Activated CD4-positive, alpha-beta memory T cell treated with anti-CD3 and anti-CD28 coated beads, Interleukin-2, amount 10 ng/mL, durations not matched to agents 7 days and 5 days (primary cell): ENCODE measurements around the gene PIF1. TPM values are rescaled to one million over a fixed set of nuclear protein-coding genes. Genes with fewer than 3 reads are reported as not detected.
"Not testable (repeated sequence)": the region's sequence is repeated elsewhere in the genome, so short reads cannot be mapped to it uniquely, and the experiment has no call there.

ENCODE experiments used
- CTCF ChIA-PET: fragments of 350-600 bp; sonication (Branson Sonifier 250); formaldehyde crosslinking; loops from one replicate; lab custom pipeline; 2021; ENCODE audit warnings: antibody characterized with exemption, inconsistent platforms; lab: Charles Lee
- POLR2A ChIA-PET: fragments of 350-600 bp; sonication (Branson Sonifier 250); formaldehyde crosslinking; loops from one replicate; lab custom pipeline; 2021; ENCODE audit warnings: antibody characterized with exemption; lab: Charles Lee
- DNase-seq: peaks from one replicate; pipeline ENCODE4 v3.0.0-alpha.2; 2020
- H3K27ac Mint-ChIP-seq: one replicate; pipeline ENCODE4 v1.8.0; 2021; ENCODE audit warnings: mild to moderate bottlenecking, mixed read lengths
- H3K27me3 Mint-ChIP-seq: one replicate; pipeline ENCODE4 v1.8.0; 2021; ENCODE audit warnings: mixed read lengths
- H3K36me3 Mint-ChIP-seq: one replicate; pipeline ENCODE4 v1.8.0; 2021; ENCODE audit warnings: low read depth, mixed read lengths
- H3K4me1 Mint-ChIP-seq: one replicate; pipeline ENCODE4 v1.8.0; 2021; ENCODE audit warnings: mixed read lengths
- H3K4me3 Mint-ChIP-seq: one replicate; pipeline ENCODE4 v1.8.0; 2021; ENCODE audit warnings: mild to moderate bottlenecking, mixed read lengths
- H3K9me3 Mint-ChIP-seq: one replicate; pipeline ENCODE4 v1.8.0; 2021; ENCODE audit warnings: mixed read lengths
- total RNA-seq, 2 experiments: library from RNA; stranded (reverse); gene quantifications; one replicate each; pipeline ENCODE4 v1.2.3, GENCODE V29; 2021

PIF1 gene
- total RNA-seq, 2 experiments from 2014 or later: 46.1 to 49.1 TPM

DNA sequence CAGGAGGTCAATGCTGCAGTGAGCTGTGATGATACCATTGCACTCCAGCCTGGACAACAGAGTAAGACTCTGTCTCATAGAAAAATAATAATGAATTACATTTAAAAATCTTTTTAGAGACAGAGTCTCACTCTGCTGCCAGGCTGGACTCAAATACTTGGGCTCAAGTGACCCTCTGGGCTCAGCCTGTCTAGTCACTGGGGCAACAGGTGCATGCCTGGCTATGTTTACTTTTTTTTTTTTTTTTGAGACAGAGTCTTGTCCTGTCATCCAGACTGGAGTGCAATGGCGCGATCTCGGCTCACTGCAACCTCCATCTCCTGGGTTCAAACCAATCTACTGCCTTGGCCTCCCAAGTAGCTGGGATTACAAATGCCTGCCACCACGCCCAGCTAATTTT is 8.2 kb upstream of the PIF1 start:
- CTCF ChIA-PET: interaction anchor here (0.7 to 8.9 kb wide), 4 partner anchors 8 to 61 kb away, joined by 3 to 105 read pairs (median 3); partner anchors contain the start of gene PIF1
- no peaks in the 10 kb centered on the region for H3K9me3 Mint-ChIP-seq
- H3K27me3 Mint-ChIP-seq: no peaks in the 10 kb centered on the region
- POLR2A ChIA-PET: interaction anchor here (0.6 to 8.1 kb wide), 3 partner anchors 11 to 113 kb away, joined by 3 to 148 read pairs (median 3); no protein-coding TSS in a partner anchor
- H3K27ac Mint-ChIP-seq: no peak overlapping the region
- H3K4me1 Mint-ChIP-seq: peaks cover 38% of the 10 kb centered on the region
- H3K4me3 Mint-ChIP-seq: no peak overlapping the region
- DNase-seq: no peak
- H3K36me3 Mint-ChIP-seq: peaks cover 2% of the 10 kb centered on the region

DNA sequence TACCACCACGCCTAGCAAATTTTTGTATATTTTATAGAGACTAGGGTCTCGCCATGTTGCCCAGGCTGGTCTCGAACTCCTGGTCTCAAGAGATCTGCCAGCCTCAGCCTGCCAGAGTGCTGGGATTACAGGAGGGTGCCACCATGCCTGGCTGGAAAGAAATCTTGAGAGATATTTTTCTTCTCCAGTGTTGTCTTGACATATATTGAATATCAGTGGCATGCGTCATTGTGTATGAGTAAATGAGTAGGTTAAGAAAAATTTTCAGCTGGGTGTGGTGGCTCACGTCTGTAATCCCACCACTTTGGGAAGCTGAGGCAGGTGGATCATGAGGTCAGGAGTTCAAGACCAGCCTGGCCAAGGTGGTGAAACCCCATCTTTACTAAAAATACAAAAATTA is 3.5 kb upstream of the PIF1 start:
- H3K9me3 Mint-ChIP-seq: no peaks in the 10 kb centered on the region
- H3K4me1 Mint-ChIP-seq: peaks cover 27% of the 10 kb centered on the region
- H3K27me3 Mint-ChIP-seq: no peaks in the 10 kb centered on the region
- H3K4me3 Mint-ChIP-seq: no peak overlapping the region
- no peak overlapping the region for H3K27ac Mint-ChIP-seq
- DNase-seq: no peak
- peaks cover 5% of the 10 kb centered on the region for H3K36me3 Mint-ChIP-seq
- CTCF ChIA-PET: no interaction called here
- POLR2A ChIA-PET: no interaction called here

DNA sequence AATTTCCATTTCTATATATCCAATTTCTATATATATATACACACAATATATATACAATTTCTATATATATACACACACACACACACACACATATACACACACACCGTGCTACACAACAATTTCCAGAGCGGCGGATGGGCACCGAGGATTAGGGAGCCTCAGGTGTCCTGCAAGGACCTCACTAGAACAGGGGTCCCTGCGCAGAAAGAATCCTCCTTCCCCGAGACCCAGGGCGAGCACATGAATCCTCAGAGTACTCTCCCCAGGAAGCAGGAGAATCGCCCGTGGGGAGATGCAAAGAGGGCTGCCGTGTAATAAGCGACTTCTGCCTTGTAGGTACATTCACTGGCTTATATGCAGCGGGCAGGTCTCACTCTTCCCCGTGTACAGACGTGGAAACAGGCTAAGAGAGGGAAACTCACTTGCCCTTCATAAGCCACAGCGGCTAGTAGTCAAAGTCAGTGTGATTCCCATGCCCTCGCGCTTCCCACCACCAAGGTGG is 467 bp downstream of the PIF1 start:
- peak; percentile 35 for DNase-seq
- H3K27me3 Mint-ChIP-seq: no peaks in the 10 kb centered on the region
- POLR2A ChIA-PET: interaction anchor here (0.6 to 2.3 kb wide), 15 partner anchors 11 to 480 kb away, joined by 3 to 45 read pairs (median 5); partner anchors contain the start of genes ANKDD1A and RNU5B-1
- H3K27ac Mint-ChIP-seq: peak overlapping the region; percentile 89
- H3K4me1 Mint-ChIP-seq: peaks cover 39% of the 10 kb centered on the region
- H3K4me3 Mint-ChIP-seq: peak overlapping the region; percentile 93
- no peaks in the 10 kb centered on the region for H3K9me3 Mint-ChIP-seq
- peaks cover 29% of the 10 kb centered on the region for H3K36me3 Mint-ChIP-seq
- CTCF ChIA-PET: interaction anchor here (1.0 to 2.0 kb wide), 7 partner anchors 9 to 80 kb away, joined by 3 to 34 read pairs (median 8); partner anchors contain the start of gene PLEKHO2

DNA sequence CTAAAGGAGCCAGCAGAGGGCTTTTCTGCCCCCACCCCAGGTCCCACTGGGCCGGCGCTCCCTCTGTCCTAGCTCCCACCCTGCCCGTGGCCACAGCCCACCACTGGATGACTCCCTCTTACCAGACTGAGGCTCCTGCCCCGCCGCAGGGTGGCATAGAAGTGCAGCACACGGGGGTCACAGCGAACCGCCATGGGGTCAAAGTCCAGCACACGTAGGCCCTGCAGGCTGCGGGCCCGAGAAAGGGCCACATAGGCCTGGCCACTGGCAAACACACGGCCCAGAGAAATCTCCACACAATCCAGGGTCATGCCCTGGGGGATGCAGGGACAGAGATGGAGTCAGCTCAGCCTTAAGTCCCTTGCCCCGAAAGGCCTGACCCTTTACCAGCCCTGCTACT is 9.0 kb downstream of the PIF1 start:
- Mint-ChIP-seq H3K27me3 (no peaks in the 10 kb centered on the region), H3K36me3 (peaks cover 27% of the 10 kb centered on the region), H3K27ac (no peak overlapping the region), H3K4me3 (no peak overlapping the region), H3K9me3 (no peaks in the 10 kb centered on the region), H3K4me1 (peaks cover 2% of the 10 kb centered on the region)
- CTCF ChIA-PET: interaction anchor here (2.1 to 2.2 kb wide), 2 partner anchors 19 to 88 kb away, joined by 6 to 7 read pairs; no protein-coding TSS in a partner anchor
- no peak for DNase-seq
- POLR2A ChIA-PET: no interaction called here

DNA sequence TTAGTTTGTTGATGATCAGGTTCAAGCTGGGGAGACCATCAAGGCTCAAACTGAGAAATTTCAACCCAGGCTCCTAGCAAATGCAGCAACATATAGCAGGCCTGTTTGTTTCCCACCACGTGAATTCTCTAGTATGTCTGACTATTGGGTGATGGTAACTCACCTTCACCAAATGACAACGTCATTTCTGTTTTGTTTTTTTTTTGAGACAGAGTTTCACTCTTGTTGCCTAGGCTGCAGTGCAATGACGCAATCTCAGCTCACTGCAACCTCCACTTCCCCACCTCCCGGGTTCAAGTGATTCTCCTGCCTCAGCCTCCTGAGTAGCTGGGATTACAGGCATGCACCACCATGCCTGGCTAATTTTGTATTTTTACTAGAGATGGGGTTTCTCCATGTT is 10.5 kb downstream of the PIF1 start:
- ChIA-PET CTCF (interaction anchor here (0.7 to 2.2 kb wide), 4 partner anchors 20 to 254 kb away, joined by 3 to 7 read pairs (median 5); no protein-coding TSS in a partner anchor), POLR2A (interaction anchor here (0.8 kb wide), 1 partner anchor 9 kb away, joined by 3 read pairs; no protein-coding TSS in a partner anchor)
- H3K9me3 Mint-ChIP-seq, H3K27me3 Mint-ChIP-seq, DNase-seq, H3K4me3 Mint-ChIP-seq, H3K4me1 Mint-ChIP-seq: not testable (repeated sequence)
- Mint-ChIP-seq H3K36me3 (peaks cover 21% of the 10 kb centered on the region), H3K27ac (peak overlapping the region; percentile 25)

DNA sequence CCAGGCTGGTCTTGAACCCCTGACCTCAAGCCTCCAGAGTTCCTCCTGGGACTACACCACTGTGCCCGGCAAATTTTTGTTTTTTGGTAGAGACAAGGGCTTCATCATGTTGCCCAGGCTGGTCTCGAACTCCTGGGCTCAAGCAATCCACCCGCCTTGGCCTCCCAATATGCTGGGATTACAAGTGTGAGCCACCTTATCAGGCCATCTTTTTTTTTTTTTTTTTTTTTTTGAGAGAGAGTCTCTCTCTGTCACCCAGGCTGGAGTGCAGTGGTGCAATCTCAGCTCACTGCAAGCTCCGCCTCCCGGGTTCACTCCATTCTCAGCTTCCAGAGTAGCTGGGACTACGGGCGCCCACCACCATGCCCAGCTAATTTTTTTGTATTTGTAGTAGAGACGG is 11.2 kb downstream of the PIF1 start:
- ChIA-PET CTCF (interaction anchor here (0.7 to 2.2 kb wide), 3 partner anchors 81 to 254 kb away, joined by 3 to 6 read pairs (median 4); no protein-coding TSS in a partner anchor), POLR2A (interaction anchor here (2.0 kb wide), 1 partner anchor 11 kb away, joined by 6 read pairs; the partner anchor contains the start of gene PIF1)
- H3K4me1 Mint-ChIP-seq, H3K27ac Mint-ChIP-seq, H3K4me3 Mint-ChIP-seq, H3K9me3 Mint-ChIP-seq, H3K27me3 Mint-ChIP-seq, DNase-seq: not testable (repeated sequence)
- H3K36me3 Mint-ChIP-seq: peaks cover 18% of the 10 kb centered on the region

DNA sequence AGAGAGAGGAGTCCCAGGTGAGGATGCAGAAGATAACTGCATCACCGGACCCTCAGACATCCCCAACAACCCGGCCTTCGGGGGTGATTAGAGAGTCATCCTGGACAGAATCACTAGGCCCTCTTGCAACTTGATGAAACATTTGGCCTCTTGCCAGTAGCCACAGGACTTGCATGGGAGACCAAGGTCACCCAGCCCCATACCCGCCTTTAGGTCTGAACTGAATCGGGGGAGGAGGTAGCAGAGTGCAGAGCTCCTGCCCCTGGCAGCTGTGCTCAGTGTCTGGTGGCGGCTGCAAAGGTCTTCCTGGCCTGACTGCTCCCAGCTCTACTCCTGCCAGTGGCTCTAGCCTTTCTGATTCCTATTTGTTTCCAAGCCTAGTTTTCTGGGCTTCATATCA is 12.4 kb downstream of the PIF1 start:
- no peak for DNase-seq
- no peaks in the 10 kb centered on the region for H3K9me3 Mint-ChIP-seq
- peaks cover 2% of the 10 kb centered on the region for H3K4me1 Mint-ChIP-seq
- H3K27me3 Mint-ChIP-seq: peaks cover 8% of the 10 kb centered on the region
- no peak overlapping the region for H3K4me3 Mint-ChIP-seq
- ChIA-PET POLR2A (interaction anchor here (2.0 kb wide), 1 partner anchor 12 kb away, joined by 6 read pairs; the partner anchor contains the start of gene PIF1), CTCF (interaction anchor here (0.6 kb wide), 1 partner anchor 24 kb away, joined by 7 read pairs; no protein-coding TSS in a partner anchor)
- H3K27ac Mint-ChIP-seq: no peak overlapping the region
- H3K36me3 Mint-ChIP-seq: peaks cover 8% of the 10 kb centered on the region

DNA sequence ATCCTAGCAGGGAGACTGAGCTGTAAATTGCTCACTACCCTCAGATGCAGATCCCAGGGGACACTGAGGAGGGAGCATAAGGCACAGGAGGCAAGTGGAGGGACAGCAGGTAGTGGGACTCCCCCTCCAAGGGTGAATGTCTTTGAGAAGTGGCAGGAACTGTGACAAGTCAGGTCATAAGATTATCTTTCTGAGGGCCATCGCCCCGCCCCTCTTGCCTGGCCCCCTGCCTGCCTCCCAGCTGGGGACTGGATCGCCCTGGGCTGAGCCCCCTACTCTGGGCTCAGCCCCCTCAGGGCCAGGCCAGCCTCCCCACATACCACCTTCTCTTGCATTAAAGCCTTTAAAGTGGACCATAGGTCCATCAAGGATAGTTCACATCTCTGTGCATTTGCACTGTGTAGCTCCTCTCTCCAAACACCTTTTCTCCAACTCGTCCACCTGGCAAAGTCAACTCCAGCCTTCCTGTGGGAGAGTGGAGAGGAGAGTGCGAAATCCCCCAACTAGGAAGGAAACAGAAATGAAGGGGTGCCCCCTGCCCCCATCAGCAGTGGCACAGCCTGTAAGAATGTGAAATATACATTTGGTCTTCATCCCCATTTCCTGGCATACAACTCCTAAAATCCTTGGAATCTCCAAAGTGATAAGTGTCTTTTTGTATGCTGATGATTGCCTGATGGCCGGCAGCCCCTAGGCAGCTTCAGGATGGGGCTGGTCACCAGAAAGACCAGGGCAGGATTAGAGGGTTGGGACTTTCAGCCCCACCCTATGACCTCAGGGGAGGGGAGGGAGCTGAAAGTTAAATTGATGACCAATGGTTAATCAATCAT is 14.7 kb downstream of the PIF1 start:
- Mint-ChIP-seq H3K27ac (no peak overlapping the region), H3K36me3 (peaks cover 1% of the 10 kb centered on the region), H3K9me3 (no peaks in the 10 kb centered on the region), H3K4me1 (peaks cover 2% of the 10 kb centered on the region), H3K27me3 (peaks cover 8% of the 10 kb centered on the region), H3K4me3 (no peak overlapping the region)
- DNase-seq: no peak
- CTCF ChIA-PET: interaction anchor here (0.6 to 4.7 kb wide), 26 partner anchors 8 to 1264 kb away, joined by 3 to 52 read pairs (median 4); partner anchors contain the start of gene PIF1
- POLR2A ChIA-PET: interaction anchor here (0.9 to 2.1 kb wide), 2 partner anchors 12 to 78 kb away, joined by 4 to 6 read pairs; no protein-coding TSS in a partner anchor

DNA sequence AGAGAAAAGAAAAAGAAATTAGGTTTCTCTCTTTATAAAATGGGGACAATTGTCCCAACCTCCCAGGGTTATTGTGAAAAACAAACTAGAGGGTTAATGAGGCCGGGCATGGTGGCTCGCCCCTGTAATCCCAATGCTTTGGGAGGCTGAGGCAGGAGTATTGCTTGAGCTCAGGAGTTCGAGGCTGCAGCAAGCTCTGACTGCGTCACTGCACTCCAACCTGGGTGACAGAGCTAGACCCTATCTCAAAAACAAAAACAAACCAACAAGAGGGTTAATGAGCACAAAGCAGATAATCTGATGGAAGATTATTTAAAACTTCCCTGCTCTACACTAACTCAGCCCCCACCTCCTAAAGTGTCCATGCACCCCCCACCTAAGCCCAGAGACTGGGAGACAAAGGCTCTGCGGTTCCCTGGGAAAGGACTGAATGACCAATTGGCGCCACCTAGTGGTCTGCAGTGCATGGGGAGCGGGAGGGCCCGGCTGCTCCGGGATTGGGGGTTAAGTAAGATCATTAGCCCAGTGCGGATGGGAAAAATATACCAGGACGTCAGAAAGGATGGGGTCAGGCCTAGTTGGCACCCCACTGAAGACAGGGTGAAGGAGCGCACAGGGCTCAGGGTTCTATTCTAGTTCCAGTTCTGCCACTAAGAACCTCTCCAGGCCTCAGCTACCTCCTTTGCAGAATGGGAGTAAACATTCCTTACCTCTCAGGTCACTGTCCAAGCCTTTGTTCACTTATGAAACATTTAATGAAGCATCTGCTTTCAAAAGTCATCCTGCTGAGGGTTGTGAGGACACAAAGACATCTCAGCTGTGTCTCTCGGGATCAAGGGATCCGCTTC is 15.6 kb downstream of the PIF1 start:
- ChIA-PET CTCF (interaction anchor here (0.6 to 4.7 kb wide), 39 partner anchors 9 to 1263 kb away, joined by 3 to 52 read pairs (median 4); partner anchors contain the start of gene PIF1), POLR2A (interaction anchor here (0.9 to 2.1 kb wide), 4 partner anchors 13 to 85 kb away, joined by 3 to 6 read pairs (median 4); partner anchors contain the start of gene PIF1)
- Mint-ChIP-seq H3K27me3 (peaks cover 8% of the 10 kb centered on the region), H3K36me3 (no peaks in the 10 kb centered on the region), H3K27ac (no peak overlapping the region), H3K4me1 (peaks cover 2% of the 10 kb centered on the region), H3K4me3 (no peak overlapping the region), H3K9me3 (no peaks in the 10 kb centered on the region)
- peak; percentile 76 for DNase-seq

DNA sequence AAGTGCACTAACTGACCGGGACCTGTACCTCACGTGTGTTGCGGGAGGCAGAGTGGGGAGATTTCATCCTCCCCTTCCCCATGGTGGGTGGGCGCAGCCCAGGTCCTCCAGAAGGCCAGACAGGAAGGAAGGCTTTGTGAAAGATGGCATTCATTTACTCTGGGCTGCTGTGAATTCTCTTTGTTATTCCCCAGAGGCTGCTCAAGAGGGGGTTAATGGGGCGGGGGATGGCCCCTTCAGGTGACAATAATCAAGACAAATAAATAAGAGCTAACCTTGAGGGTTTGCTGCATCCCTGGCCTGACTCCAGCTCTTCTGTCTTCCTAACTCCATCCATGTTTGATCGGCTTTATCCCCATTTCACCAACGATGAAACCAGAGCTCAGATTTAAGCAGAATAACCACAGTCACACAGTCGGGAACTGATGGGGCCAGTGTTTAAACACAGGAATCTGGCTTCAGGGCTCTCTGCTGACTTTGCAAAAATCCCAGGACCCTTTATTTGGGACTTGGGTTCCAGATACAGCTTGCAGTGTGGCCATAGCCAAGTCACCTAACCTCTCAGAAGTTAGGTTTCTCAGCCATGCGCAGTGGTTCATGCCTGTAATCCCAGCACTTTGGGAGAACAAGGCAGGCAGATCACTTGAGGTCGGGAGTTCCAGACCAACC is 16.5 kb downstream of the PIF1 start:
- POLR2A ChIA-PET: interaction anchor here (0.9 to 2.1 kb wide), 3 partner anchors 17 to 86 kb away, joined by 3 to 6 read pairs (median 4); partner anchors contain the start of gene PIF1
- H3K27ac Mint-ChIP-seq: no peak overlapping the region
- H3K27me3 Mint-ChIP-seq: peaks cover 8% of the 10 kb centered on the region
- H3K4me1 Mint-ChIP-seq: peaks cover 2% of the 10 kb centered on the region
- no peaks in the 10 kb centered on the region for H3K36me3 Mint-ChIP-seq
- CTCF ChIA-PET: interaction anchor here (0.5 to 4.7 kb wide), 30 partner anchors 8 to 440 kb away, joined by 3 to 52 read pairs (median 4); partner anchors contain the start of gene PIF1
- H3K4me3 Mint-ChIP-seq: no peak overlapping the region
- no peaks in the 10 kb centered on the region for H3K9me3 Mint-ChIP-seq
- DNase-seq: no peak

DNA sequence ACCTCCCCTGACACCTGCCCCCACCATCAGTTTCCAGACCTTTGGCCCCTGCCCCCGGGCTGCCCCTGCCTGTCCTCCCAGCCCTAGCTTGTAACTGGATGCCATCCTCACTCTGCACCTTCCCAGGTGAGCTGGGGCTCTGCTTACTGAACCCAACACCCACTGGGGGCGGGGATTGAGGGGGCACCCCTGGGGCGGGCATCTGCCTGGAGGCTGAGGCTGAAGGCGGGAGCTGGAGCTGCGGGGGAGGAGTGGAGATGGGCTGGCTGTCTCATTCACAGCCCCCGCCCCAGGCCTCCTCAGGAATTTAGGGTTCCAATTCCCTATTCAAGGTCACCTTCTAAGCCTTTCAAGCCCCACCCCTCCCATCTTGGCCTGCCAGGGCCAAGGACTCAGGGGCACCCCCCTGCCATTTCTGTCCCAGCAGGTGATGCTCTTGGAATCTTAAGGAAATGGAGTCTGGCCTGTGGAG is 17.7 kb downstream of the PIF1 start:
- peaks cover 8% of the 10 kb centered on the region for H3K27me3 Mint-ChIP-seq
- H3K4me3 Mint-ChIP-seq: no peak overlapping the region
- no peak for DNase-seq
- no peaks in the 10 kb centered on the region for H3K36me3 Mint-ChIP-seq
- H3K4me1 Mint-ChIP-seq: peaks cover 2% of the 10 kb centered on the region
- no peak overlapping the region for H3K27ac Mint-ChIP-seq
- no peaks in the 10 kb centered on the region for H3K9me3 Mint-ChIP-seq
- CTCF ChIA-PET: interaction anchor here (0.7 to 4.7 kb wide), 3 partner anchors 76 to 102 kb away, joined by 3 to 52 read pairs (median 3); no protein-coding TSS in a partner anchor
- POLR2A ChIA-PET: no interaction called here
